K562 (cell line): ENCODE results near the gene SUPT20HL1. TPM values are rescaled to one million over a fixed set of nuclear protein-coding genes. Genes with fewer than 3 reads are reported as not detected.
"Not testable (repeated sequence)": the region's sequence is repeated elsewhere in the genome, so short reads cannot be mapped to it uniquely, and the experiment has no call there.

Experiments used
- ATAC-seq: fragments of 200-7000 bp; cut with Tn5 transposase; 3 replicates; pipeline ENCODE4 v1.9.1; 2020; ENCODE audit warnings: moderate library complexity
- BruUV-seq: library from RNA; stranded (reverse); fragments of 400-500 nt; replicated peaks from 2 replicates; lab custom pipeline; 2021; lab: Mats Ljungman, UMichigan
- CTCF ChIA-PET: fragments of 300-600 bp; formaldehyde crosslinking; extraction: SDS; loops from one replicate; lab custom pipeline; 2021; ENCODE audit warnings: low intra/inter-chr PET ratio; lab: Yijun Ruan, JAX
- POLR2A ChIA-PET: fragments of 300-600, 350-650 bp; sonication (Branson Sonifier 250); formaldehyde crosslinking; extraction: SDS; loops from one replicate; lab custom pipeline; 2021; ENCODE audit warnings: antibody characterized with exemption, inconsistent platforms; lab: Yijun Ruan, JAX
- DNase-seq, 4 experiments: peaks; one replicate each; pipeline versions ENCODE4 v3.0.0 to v3.0.0-alpha.2; 2011 to 2018; ENCODE audit warnings: low spot score in 3 of 4, mixed read lengths in 3 of 4; ENCODE audit errors: extremely low read depth in 1 of 4
- FAIRE-seq: peaks from 2 replicates; lab custom pipeline; 2011; peaks lifted over from hg19 to GRCh38; lab: Jason Lieb, UNC
- H2AFZ ChIP-seq: 2 replicates; pipeline ENCODE4 v1.6.0; 2011; ENCODE audit warnings: low read depth, low read length, control low read depth, inconsistent platforms
- H3K27ac ChIP-seq: fragments of 200-600 bp; 3 replicates; pipeline ENCODE4 v1.8.0; 2011; ENCODE audit warnings: low read depth, mild to moderate bottlenecking, control low read depth, inconsistent platforms, low read length, moderate library complexity, mixed read lengths; ENCODE audit errors: extremely low read depth
- H3K27me3 ChIP-seq, 2 experiments: fragments of 300-600 bp in 1 of 2; 2 replicates in 1 of 2; 3 replicates in 1 of 2; pipeline versions ENCODE4 v1.6.0 to v1.8.0; 2011; ENCODE audit warnings: inconsistent platforms in 2 of 2, low read length in 2 of 2, mild to moderate bottlenecking in 1 of 2, mixed read lengths in 1 of 2, moderate library complexity in 1 of 2; ENCODE audit not compliant: control insufficient read depth in 2 of 2, insufficient read depth in 2 of 2
- H3K36me3 ChIP-seq: fragments of 300-600 bp; 3 replicates; pipeline ENCODE4 v1.8.0; 2011; ENCODE audit warnings: mild to moderate bottlenecking, low read length, inconsistent platforms; ENCODE audit not compliant: control insufficient read depth, insufficient read depth
- H3K4me1 ChIP-seq, 2 experiments: fragments of 200-600 bp in 1 of 2; replicated peaks in 1 of 2; 2 replicates in 1 of 2; 3 replicates in 1 of 2; pipeline versions ENCODE4 v1.5.1 to v1.8.0; 2011; ENCODE audit warnings: inconsistent platforms in 2 of 2, low read length in 2 of 2, mild to moderate bottlenecking in 1 of 2, mixed read lengths in 1 of 2, moderate library complexity in 1 of 2; ENCODE audit not compliant: control insufficient read depth in 2 of 2, insufficient read depth in 2 of 2
- H3K4me2 ChIP-seq: 2 replicates; pipeline ENCODE4 v1.6.1; 2011; ENCODE audit warnings: low read length, control low read depth, inconsistent platforms, mixed read lengths; ENCODE audit not compliant: insufficient read depth
- H3K4me3 ChIP-seq: fragments of 200-600 bp; sonication (generic), shearing (Covaris generic); 2 replicates; pipeline ENCODE4 v1.5.1; 2016; ENCODE audit warnings: control low read depth, inconsistent platforms
- H3K79me2 ChIP-seq: fragments of 200-600 bp; 3 replicates; pipeline ENCODE4 v1.8.0; 2011; ENCODE audit warnings: low read length, inconsistent platforms; ENCODE audit not compliant: control insufficient read depth, insufficient read depth
- H3K9ac ChIP-seq, 2 experiments: 2 replicates each; pipeline versions ENCODE4 v1.6.0 to v1.6.1; 2011; ENCODE audit warnings: low read depth in 2 of 2, low read length in 2 of 2, control low read depth in 1 of 2, inconsistent platforms in 1 of 2, mild to moderate bottlenecking in 1 of 2, mixed read lengths in 1 of 2; ENCODE audit not compliant: insufficient read depth in 1 of 2
- H3K9me1 ChIP-seq: one replicate; pipeline ENCODE4 v1.6.0; 2011; ENCODE audit warnings: inconsistent platforms, mild to moderate bottlenecking, low read length, moderate library complexity; ENCODE audit not compliant: control insufficient read depth, insufficient read depth
- H3K9me3 ChIP-seq: replicated peaks from 2 replicates; pipeline ENCODE4 v1.5.1; 2011; ENCODE audit warnings: low read depth, low read length, inconsistent platforms; ENCODE audit not compliant: control insufficient read depth, insufficient read depth
- H4K20me1 ChIP-seq: replicated peaks from 2 replicates; pipeline ENCODE4 v1.6.1; 2011; ENCODE audit warnings: low read length, inconsistent platforms, mixed read lengths; ENCODE audit not compliant: control insufficient read depth, insufficient read depth
- RBM17 ChIP-seq: fragments of 200-400 bp; formaldehyde crosslinking; IDR thresholded peaks from 2 replicates; pipeline ENCODE4 v1.6.1; 2017; ENCODE audit warnings: low read depth, mild to moderate bottlenecking, low read length, borderline replicate concordance
- TEAD1 ChIP-seq, 2 experiments: fragments of 450-650 bp in 1 of 2; sonication (generic) in 1 of 2; formaldehyde crosslinking; IDR thresholded peaks; 2 replicates each; pipeline versions ENCODE4 v1.4.0 to v1.8.0; 2020 to 2022; ENCODE audit warnings: mild to moderate bottlenecking in 2 of 2, missing genetic modification reagents in 1 of 2
- WGBS: fragments of 100-300 bp; shearing (Covaris generic); methylation state at CpG from one replicate; pipeline ENCODE4 v1.1.6; 2016; ENCODE audit warnings: low coverage, mixed read lengths; ENCODE audit not compliant: insufficient coverage; ENCODE audit errors: missing lambda C conversion rate; 5-methylcytosine and 5-hydroxymethylcytosine counted together
- in situ Hi-C: fragments of 300-500 bp; cut with MboI; formaldehyde crosslinking; loops from 4 replicates; pipeline ENCODE4 v1.15.0; 2018; ENCODE audit warnings: inconsistent platforms, mixed read lengths
- intact Hi-C: fragments of 100-400 bp; cut with micrococcal nuclease; formaldehyde crosslinking; loops from 2 replicates; pipeline ENCODE4 v1.14.2; 2022
- polyA plus RNA-seq, 8 experiments: library from polyadenylated mRNA; depleted of rRNA in 4 of 8; stranded (reverse) in 5 of 8; unstranded in 3 of 8; fragments of >200 nt; fragmentation: Nextera tagmentation in 2 of 8; fragmentation: Illumina TruSeq in 1 of 8; extraction: Ambion mirVana in 2 of 8; extraction: Trizol in 1 of 8; gene quantifications; 2 replicates each; pipeline versions ENCODE4 v1.2.1 to v1.2.3, GENCODE V29; 2011 to 2014; ENCODE audit warnings: inconsistent platforms in 1 of 8, missing spikeins in 1 of 8
- total RNA-seq, 7 experiments: library from RNA; depleted of rRNA in 6 of 7; stranded (reverse); fragments of >200 nt in 6 of 7; fragmentation: Illumina TruSeq in 2 of 7; extraction: Trizol in 2 of 7; gene quantifications; 2 replicates each; pipeline versions ENCODE4 v1.2.1 to v1.2.3, GENCODE V29; 2011 to 2021; ENCODE audit warnings: low replicate concordance in 1 of 7

Gene SUPT20HL1
- total and polyA plus RNA-seq, 9 of the 15 experiments (the other 6 are each of a cell fraction or from before 2014, with no cell fraction given), result not detected

DNA sequence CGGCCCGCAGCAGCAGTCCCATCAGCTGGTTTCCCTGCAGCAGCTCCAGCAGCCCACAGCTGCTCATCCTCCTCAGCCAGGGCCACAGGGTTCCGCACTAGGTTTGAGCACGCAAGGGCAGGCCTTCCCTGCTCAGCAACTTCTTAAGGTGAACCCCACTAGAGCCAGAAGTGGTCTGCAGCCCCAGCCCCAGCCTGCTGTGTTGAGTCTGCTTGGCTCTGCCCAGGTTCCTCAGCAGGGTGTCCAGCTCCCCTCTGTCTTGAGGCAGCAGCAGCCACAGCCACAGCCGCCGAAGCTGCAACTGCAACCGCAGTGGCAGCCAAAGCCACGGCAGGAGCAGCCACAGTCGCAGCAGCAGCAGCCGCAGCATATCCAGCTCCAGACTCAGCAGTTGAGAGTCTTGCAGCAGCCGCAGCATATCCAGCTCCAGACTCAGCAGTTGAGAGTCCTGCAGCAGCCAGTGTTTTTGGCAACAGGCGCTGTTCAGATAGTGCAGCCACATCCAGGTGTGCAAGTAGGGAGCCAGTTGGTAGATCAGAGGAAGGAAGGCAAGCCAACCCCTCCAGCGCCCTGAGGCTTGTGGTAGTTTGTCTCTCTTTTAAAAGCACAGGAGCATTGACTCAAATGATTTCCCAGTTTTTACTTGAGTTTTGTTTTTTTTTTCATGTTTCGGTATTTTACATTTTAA is 4.6 kb downstream of the SUPT20HL1 start (continued):
- TF ChIP-seq TEAD1 (CRISPR knock-in tag; IDR thresholded peaks at IDR 0.05), result no peak
- no peak for TF ChIP-seq RBM17

DNA sequence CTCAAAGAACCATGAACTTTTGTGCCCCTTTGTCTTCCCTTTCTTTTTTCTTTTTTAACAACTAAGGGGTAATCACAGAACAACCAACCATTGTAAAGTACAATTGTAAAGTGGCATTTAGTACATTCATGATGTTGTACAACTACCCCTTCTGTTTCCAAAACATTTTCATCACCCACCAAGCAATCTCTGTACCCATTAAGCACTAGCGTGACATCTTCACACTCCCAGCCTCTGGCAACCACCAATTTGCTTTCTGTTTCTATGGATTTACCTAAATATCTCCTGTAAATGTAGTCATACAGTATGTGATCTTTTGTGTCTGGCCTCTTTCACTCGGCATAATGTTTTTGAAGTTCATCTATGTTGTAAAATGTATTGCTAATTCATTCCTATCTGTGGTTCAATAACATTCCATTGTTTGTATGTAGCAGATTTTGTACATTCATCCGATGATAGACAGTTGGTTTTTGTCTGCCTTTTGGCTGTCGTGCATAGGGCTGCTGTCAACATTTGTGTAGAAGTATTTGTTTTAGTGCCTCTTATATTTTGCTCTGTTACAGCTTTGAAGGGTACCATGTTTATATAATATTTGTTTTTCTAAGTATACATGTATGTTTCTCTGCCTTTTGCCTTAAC is 6.4 kb downstream of the SUPT20HL1 start:
- H3K4me3 ChIP-seq, H3K79me2 ChIP-seq, in situ Hi-C loops, H3K9ac ChIP-seq, H3K27ac ChIP-seq, H3K9me3 ChIP-seq, H3K4me2 ChIP-seq, DNase-seq, ATAC-seq, H3K9me1 ChIP-seq, H4K20me1 ChIP-seq, CTCF ChIA-PET, intact Hi-C loops, H3K4me1 ChIP-seq, H3K36me3 ChIP-seq, POLR2A ChIA-PET, BruUV-seq, H2AFZ ChIP-seq: not testable (repeated sequence)
- peak; percentile 69 for FAIRE-seq
- 0% methylated on average over 3 of the region's 4 CpGs for WGBS
- H3K27me3 ChIP-seq, result peaks cover 0 to 17% of the 10 kb centered on the region in 2 experiments; a peak in 3 of 5 replicates
